IMR-90 (cell line): ENCODE measurements around the gene ATOSB. TPM values are rescaled to one million over a fixed set of nuclear protein-coding genes. Genes with fewer than 3 reads are reported as not detected.

Experiments used
- ATAC-seq: fragments of 200-7000 bp; cut with Tn5 transposase; 2 replicates; pipeline ENCODE4 v1.9.1; 2020; ENCODE audit warnings: low read depth, mild to moderate bottlenecking, moderate library complexity
- BruUV-seq: library from RNA; stranded (reverse); fragments of 400-500 nt; replicated peaks from 2 replicates; lab custom pipeline; 2021; lab: Mats Ljungman, UMichigan
- CTCF ChIA-PET: fragments of 300-600 bp; formaldehyde crosslinking; extraction: SDS; loops from one replicate; lab custom pipeline; 2021; ENCODE audit warnings: antibody characterized with exemption; lab: Yijun Ruan, JAX
- POLR2A ChIA-PET: fragments of 300-600 bp; sonication (Branson Sonifier 250); formaldehyde crosslinking; loops from one replicate; lab custom pipeline; 2022; ENCODE audit warnings: antibody characterized with exemption; ENCODE audit not compliant: unreplicated experiment; lab: Charles Lee
- DNase-seq: peaks from one replicate; pipeline ENCODE4 v3.0.0; 2013
- H2AFZ ChIP-seq: replicated peaks from 2 replicates; pipeline ENCODE3; 2013; ENCODE audit warnings: low read length, mild to moderate bottlenecking; ENCODE audit not compliant: poor library complexity
- H2AK5ac ChIP-seq: 2 replicates; pipeline ENCODE4 v1.6.1; 2013; ENCODE audit warnings: low read depth, low read length, inconsistent platforms
- H2AK9ac ChIP-seq: replicated peaks from 2 replicates; pipeline ENCODE3; 2013; ENCODE audit warnings: mild to moderate bottlenecking, low read depth, low read length, moderate library complexity; ENCODE audit not compliant: poor library complexity
- H2BK120ac ChIP-seq: 2 replicates; pipeline ENCODE4 v1.6.1; 2013; ENCODE audit warnings: low read depth, low read length, inconsistent platforms
- H2BK15ac ChIP-seq: 3 replicates; pipeline ENCODE4 v1.6.1; 2013; ENCODE audit warnings: low read depth, low read length, inconsistent platforms
- H2BK20ac ChIP-seq: 2 replicates; pipeline ENCODE4 v1.6.1; 2013; ENCODE audit warnings: low read depth, mild to moderate bottlenecking, inconsistent platforms, low read length, moderate library complexity
- H2BK5ac ChIP-seq: 2 replicates; pipeline ENCODE4 v1.6.1; 2013; ENCODE audit warnings: mild to moderate bottlenecking, low read depth, low read length, inconsistent platforms; ENCODE audit not compliant: poor library complexity, severe bottlenecking
- H3K14ac ChIP-seq: replicated peaks from 2 replicates; pipeline ENCODE4 v1.6.1; 2013; ENCODE audit warnings: low read depth, low read length, inconsistent platforms
- H3K18ac ChIP-seq: 2 replicates; pipeline ENCODE4 v1.6.1; 2013; ENCODE audit warnings: low read depth, low read length, control low read depth
- H3K23ac ChIP-seq: 2 replicates; pipeline ENCODE4 v1.6.1; 2013; ENCODE audit warnings: low read depth, low read length, inconsistent platforms
- H3K27ac ChIP-seq: 2 replicates; pipeline ENCODE4 v1.5.1; 2013; ENCODE audit warnings: mild to moderate bottlenecking, control low read depth, low read length; ENCODE audit not compliant: insufficient read depth
- H3K27me3 ChIP-seq: 2 replicates; pipeline ENCODE4 v1.6.1; 2013; ENCODE audit warnings: low read length; ENCODE audit not compliant: control insufficient read depth, insufficient read depth
- H3K36me3 ChIP-seq: 2 replicates; pipeline ENCODE4 v1.6.1; 2013; ENCODE audit warnings: low read length, mixed read lengths; ENCODE audit not compliant: control insufficient read depth, insufficient read depth
- H3K4ac ChIP-seq: 2 replicates; pipeline ENCODE4 v1.6.1; 2013; ENCODE audit warnings: low read depth, low read length, inconsistent platforms
- H3K4me1 ChIP-seq: 2 replicates; pipeline ENCODE4 v1.6.1; 2013; ENCODE audit warnings: low read length, mixed read lengths; ENCODE audit not compliant: control insufficient read depth, insufficient read depth
- H3K4me2 ChIP-seq: 2 replicates; pipeline ENCODE4 v1.6.1; 2013; ENCODE audit warnings: low read depth, mild to moderate bottlenecking, control low read depth, low read length, moderate library complexity
- H3K4me3 ChIP-seq: 2 replicates; pipeline ENCODE4 v1.5.1; 2013; ENCODE audit warnings: low read depth, mild to moderate bottlenecking, control low read depth, low read length, moderate library complexity; ENCODE audit not compliant: insufficient read depth
- H3K56ac ChIP-seq: 2 replicates; pipeline ENCODE4 v1.6.1; 2013; ENCODE audit warnings: low read length, inconsistent platforms; ENCODE audit not compliant: insufficient read depth; ENCODE audit errors: extremely low read depth
- H3K79me1 ChIP-seq, 2 experiments: 2 replicates each; pipeline ENCODE4 v1.6.1; 2013; ENCODE audit warnings: low read length in 2 of 2, inconsistent platforms in 1 of 2, low read depth in 1 of 2
- H3K9ac ChIP-seq: 2 replicates; pipeline ENCODE4 v1.6.1; 2013; ENCODE audit warnings: low read depth, low read length, control low read depth
- H3K9me1 ChIP-seq: 2 replicates; pipeline ENCODE4 v1.6.1; 2013; ENCODE audit warnings: low read length, inconsistent platforms; ENCODE audit not compliant: insufficient read depth
- H3K9me3 ChIP-seq: 2 replicates; pipeline ENCODE4 v1.6.1; 2013; ENCODE audit warnings: low read length; ENCODE audit not compliant: control insufficient read depth, insufficient read depth
- H4K20me1 ChIP-seq: 2 replicates; pipeline ENCODE4 v1.6.1; 2013; ENCODE audit warnings: low read length, inconsistent platforms; ENCODE audit not compliant: insufficient read depth
- H4K5ac ChIP-seq: 2 replicates; pipeline ENCODE4 v1.6.1; 2013; ENCODE audit warnings: mild to moderate bottlenecking, low read depth, low read length, control low read depth
- H4K8ac ChIP-seq, 2 experiments: 2 replicates each; pipeline ENCODE4 v1.6.1; 2013; ENCODE audit warnings: low read depth in 2 of 2, low read length in 2 of 2, control low read depth in 1 of 2, inconsistent platforms in 1 of 2
- H4K91ac ChIP-seq: 2 replicates; pipeline ENCODE4 v1.6.1; 2013; ENCODE audit warnings: low read depth, low read length, inconsistent platforms; ENCODE audit not compliant: insufficient read depth
- BHLHE40 ChIP-seq: fragments of 150-350 bp; IDR thresholded peaks from 2 replicates; pipeline ENCODE4 v1.6.1; 2016; ENCODE audit warnings: mild to moderate bottlenecking, low read depth, low read length
- CEBPB ChIP-seq: IDR thresholded peaks from 2 replicates; pipeline ENCODE4 v1.6.1; 2012; ENCODE audit warnings: low read depth, low read length, improper control_type of control experiment
- CHD1 ChIP-seq: IDR thresholded peaks from 2 replicates; pipeline ENCODE4 v1.6.1; 2012; ENCODE audit warnings: low read depth, low read length, improper control_type of control experiment
- FOS ChIP-seq: fragments of 150-350 bp; IDR thresholded peaks from 2 replicates; pipeline ENCODE4 v1.6.1; 2016; ENCODE audit warnings: low read depth, low read length
- MAFK ChIP-seq: IDR thresholded peaks from 2 replicates; pipeline ENCODE4 v1.6.1; 2012; ENCODE audit warnings: low read depth, low read length, improper control_type of control experiment
- POLR2A ChIP-seq: IDR thresholded peaks from 2 replicates; pipeline ENCODE4 v1.6.1; 2012; ENCODE audit warnings: mild to moderate bottlenecking, low read depth, low read length
- RCOR1 ChIP-seq: IDR thresholded peaks from 2 replicates; pipeline ENCODE4 v1.6.1; 2012; ENCODE audit warnings: mild to moderate bottlenecking, low read length, improper control_type of control experiment; ENCODE audit not compliant: insufficient replicate concordance
- SMC3 ChIP-seq: fragments of 150-350 bp; IDR thresholded peaks from 2 replicates; pipeline ENCODE4 v1.6.1; 2016; ENCODE audit warnings: low read depth, mild to moderate bottlenecking, antibody characterized with exemption, low read length, moderate library complexity
- WGBS, 2 experiments: methylation state at CpG; one replicate each; pipeline versions ENCODE4 v1.1.5 to v1.1.7; 2013; ENCODE audit warnings: missing lambda C conversion rate in 2 of 2; ENCODE audit not compliant: insufficient read length in 1 of 2; ENCODE audit errors: extremely low coverage in 2 of 2; 5-methylcytosine and 5-hydroxymethylcytosine counted together
- dilution Hi-C: fragments of 300-500 bp; cut with HindIII; formaldehyde crosslinking; loops from one replicate; pipeline ENCODE4 v1.14.3; 2018; ENCODE audit warnings: low sequenced_read_pairs; ENCODE audit not compliant: unreplicated experiment
- in situ Hi-C: fragments of 300-500 bp; cut with MboI; formaldehyde crosslinking; loops from 3 replicates; pipeline ENCODE4 v1.14.3; 2019; ENCODE audit warnings: low sequenced_read_pairs, inconsistent platforms, mixed read lengths
- intact Hi-C: fragments of 100-400 bp; cut with micrococcal nuclease; formaldehyde crosslinking; loops from 2 replicates; pipeline ENCODE4 v1.10.0; 2022
- polyA plus RNA-seq, 3 experiments: library from polyadenylated mRNA; depleted of rRNA; stranded (reverse); fragments of >200 nt; gene quantifications; 2 replicates each; pipeline ENCODE4 v1.2.3, GENCODE V29; 2012; ENCODE audit warnings: low replicate concordance in 1 of 3
- total RNA-seq: library from RNA; depleted of rRNA; stranded (reverse); fragments of >200 nt; gene quantifications from 2 replicates; pipeline ENCODE4 v1.2.3, GENCODE V29; 2012
- TF ChIP-seq, protein P1 (sequence below): fragments of 150-350 bp; IDR thresholded peaks from 2 replicates; pipeline ENCODE4 v1.6.1; 2017; ENCODE audit warnings: mild to moderate bottlenecking, antibody characterized with exemption, low read length, low read depth
- TF ChIP-seq, protein P2 (sequence below): fragments of 150-350 bp; IDR thresholded peaks from 2 replicates; pipeline ENCODE4 v1.6.1; 2016; ENCODE audit warnings: low read depth, mild to moderate bottlenecking, low read length, moderate library complexity, borderline replicate concordance

The ATOSB gene
- total and polyA plus RNA-seq, 2 of the 4 experiments (the other 2 are of a cell fraction) = 12.0 to 40.2 TPM

DNA sequence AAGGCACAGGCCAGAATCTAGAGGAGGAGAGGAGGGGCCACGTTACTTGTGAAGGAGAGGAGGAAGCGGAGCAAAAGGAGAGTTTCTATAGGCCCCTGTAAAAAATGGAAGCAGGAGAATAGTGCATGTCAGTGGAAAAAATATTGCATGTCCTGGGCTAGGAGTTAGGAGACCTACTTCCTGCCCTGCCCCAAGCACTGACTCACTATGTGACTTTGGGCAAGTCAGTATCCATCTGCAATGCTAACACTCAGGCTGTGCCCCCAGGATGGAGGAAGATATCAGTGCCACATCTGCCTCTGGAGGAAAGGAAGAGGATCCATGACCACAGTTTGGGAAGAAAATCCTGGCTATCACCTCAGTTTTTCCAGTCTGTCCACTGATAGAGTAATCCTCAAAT is 26.2 kb downstream of the ATOSB start (continued):
- TF ChIP-seq, protein P1, sequence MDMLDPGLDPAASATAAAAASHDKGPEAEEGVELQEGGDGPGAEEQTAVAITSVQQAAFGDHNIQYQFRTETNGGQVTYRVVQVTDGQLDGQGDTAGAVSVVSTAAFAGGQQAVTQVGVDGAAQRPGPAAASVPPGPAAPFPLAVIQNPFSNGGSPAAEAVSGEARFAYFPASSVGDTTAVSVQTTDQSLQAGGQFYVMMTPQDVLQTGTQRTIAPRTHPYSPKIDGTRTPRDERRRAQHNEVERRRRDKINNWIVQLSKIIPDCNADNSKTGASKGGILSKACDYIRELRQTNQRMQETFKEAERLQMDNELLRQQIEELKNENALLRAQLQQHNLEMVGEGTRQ = no peak
- TF ChIP-seq MAFK (no peak), POLR2A (no peak), CHD1 (no peak)

DNA sequence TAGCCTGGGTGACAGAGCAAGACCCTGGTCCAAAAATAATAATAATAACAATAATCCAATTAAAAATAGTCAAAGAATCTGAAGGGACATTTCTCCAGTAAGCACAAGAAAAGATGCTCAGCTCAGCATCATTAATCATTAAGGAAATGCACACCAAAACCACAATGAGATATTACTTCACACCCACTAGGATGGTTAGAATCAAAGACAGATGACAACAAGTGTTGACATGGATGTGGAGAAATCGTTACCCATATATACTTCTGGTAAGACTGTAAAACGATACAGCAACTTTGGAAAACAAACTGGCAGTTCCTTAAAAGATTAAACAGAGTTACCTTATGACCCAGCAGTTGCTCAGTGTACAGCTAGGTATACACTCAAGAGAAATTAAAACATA is 30.6 kb downstream of the ATOSB start:
- Histone ChIP-seq H3K4me2 (no peak overlapping the region), H3K23ac (no peak overlapping the region), H2BK5ac (no peak overlapping the region), H3K4me3 (no peak overlapping the region), H3K27ac (no peak overlapping the region), H2BK20ac (no peak overlapping the region), H3K9me3 (no peaks in the 10 kb centered on the region), H2AFZ (no peak overlapping the region), H3K4me1 (no peaks in the 10 kb centered on the region), H3K27me3 (no peaks in the 10 kb centered on the region), H3K14ac (no peak overlapping the region), H2AK9ac (no peak overlapping the region), H3K36me3 (peaks cover 21% of the 10 kb centered on the region), H3K79me1 (no peaks in the 10 kb centered on the region; a peak in 1 of 4 replicates), H2BK15ac (no peak overlapping the region), H4K20me1 (no peaks in the 10 kb centered on the region), H3K9me1 (no peaks in the 10 kb centered on the region), H2BK120ac (no peak overlapping the region), H4K91ac (no peak overlapping the region), H2AK5ac (no peak overlapping the region), H3K56ac (no peak overlapping the region), H3K18ac (no peak overlapping the region), H4K5ac (no peak overlapping the region), H3K4ac (no peak overlapping the region), H4K8ac (no peak overlapping the region), H3K9ac (no peak overlapping the region)
- TF ChIP-seq CHD1 (no peak), CEBPB (no peak), SMC3 (no peak), MAFK (no peak), RCOR1 (no peak), BHLHE40 (no peak), FOS (no peak), POLR2A (no peak)
- TF ChIP-seq, protein P2, sequence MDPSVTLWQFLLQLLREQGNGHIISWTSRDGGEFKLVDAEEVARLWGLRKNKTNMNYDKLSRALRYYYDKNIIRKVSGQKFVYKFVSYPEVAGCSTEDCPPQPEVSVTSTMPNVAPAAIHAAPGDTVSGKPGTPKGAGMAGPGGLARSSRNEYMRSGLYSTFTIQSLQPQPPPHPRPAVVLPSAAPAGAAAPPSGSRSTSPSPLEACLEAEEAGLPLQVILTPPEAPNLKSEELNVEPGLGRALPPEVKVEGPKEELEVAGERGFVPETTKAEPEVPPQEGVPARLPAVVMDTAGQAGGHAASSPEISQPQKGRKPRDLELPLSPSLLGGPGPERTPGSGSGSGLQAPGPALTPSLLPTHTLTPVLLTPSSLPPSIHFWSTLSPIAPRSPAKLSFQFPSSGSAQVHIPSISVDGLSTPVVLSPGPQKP = no peak
- DNase-seq (no peak), ATAC-seq (no peak)
- POLR2A ChIA-PET = no interaction called here
- CTCF ChIA-PET = interaction anchor here (0.9 kb wide), 1 partner anchor 11 kb away, joined by 3 read pairs; the partner anchor contains the start of gene PIGO
- 80% methylated on average over 1 of the region's 2 CpGs; no CpG with 5 or more reads in 1 of the 2 experiments for WGBS, 2 experiments
- dilution Hi-C loops = no loop called here
- intact Hi-C loops = no loop called here
- in situ Hi-C loops = no loop called here
- BruUV-seq = no TSS peak
